IPS-15b (cell line): ENCODE measurements around the gene PRRT3.

Source experiments
- H3K27me3 ChIP-seq: one replicate; pipeline ENCODE4 v1.6.1; 2013; ENCODE audit warnings: low read length; ENCODE audit not compliant: control insufficient read depth, insufficient read depth
- H3K36me3 ChIP-seq: one replicate; pipeline ENCODE4 v1.6.1; 2013; ENCODE audit warnings: low read length; ENCODE audit not compliant: control insufficient read depth, insufficient read depth
- H3K4me1 ChIP-seq: one replicate; pipeline ENCODE4 v1.6.1; 2013; ENCODE audit warnings: mild to moderate bottlenecking, low read length; ENCODE audit not compliant: control insufficient read depth, insufficient read depth
- H3K4me3 ChIP-seq: one replicate; pipeline ENCODE4 v1.5.1; 2013; ENCODE audit warnings: low read depth, low read length
- H3K9ac ChIP-seq: one replicate; pipeline ENCODE4 v1.6.1; 2013; ENCODE audit warnings: low read depth, mild to moderate bottlenecking, low read length
- H3K9me3 ChIP-seq: one replicate; pipeline ENCODE4 v1.6.1; 2013; ENCODE audit warnings: mild to moderate bottlenecking, low read length; ENCODE audit not compliant: control insufficient read depth, insufficient read depth

The PRRT3 gene

DNA sequence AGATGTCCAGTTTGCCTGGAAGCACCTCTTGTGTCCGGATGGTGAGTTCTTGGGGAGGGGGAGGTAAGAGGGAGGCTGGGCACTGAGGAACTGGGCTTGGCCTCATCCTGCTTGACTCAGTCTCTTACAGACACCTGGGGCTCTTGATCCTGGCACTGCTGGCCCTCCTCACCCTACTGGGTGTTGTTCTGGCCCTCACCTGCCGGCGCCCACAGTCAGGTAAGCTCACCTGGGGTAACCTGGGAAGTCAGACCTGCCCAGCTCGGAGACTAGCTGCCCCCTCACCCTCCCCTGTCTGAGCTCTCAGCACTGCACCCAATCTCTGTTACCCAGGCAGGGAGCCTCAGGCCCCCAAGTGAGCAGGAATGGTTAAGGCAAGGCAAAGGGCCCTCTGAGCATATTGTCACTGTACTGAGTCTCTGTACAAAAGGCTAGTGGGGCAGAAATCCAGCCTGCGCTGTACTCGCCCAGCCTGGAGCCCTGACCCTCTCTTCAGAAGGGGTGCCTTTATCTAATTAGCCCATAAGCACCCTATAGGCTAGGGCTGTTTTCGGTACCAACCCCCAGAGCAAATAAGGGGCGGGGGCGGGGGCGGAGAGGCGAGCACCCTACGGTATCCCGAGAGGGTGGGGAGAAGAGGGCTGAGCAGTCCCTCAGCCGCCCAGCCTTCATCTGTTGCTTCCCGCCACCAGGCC lies 37.5 kb downstream of the PRRT3 start:
- H3K27me3 ChIP-seq: peaks cover 4% of the 10 kb centered on the region
- H3K9me3 ChIP-seq: no peaks in the 10 kb centered on the region
- H3K36me3 ChIP-seq: no peaks in the 10 kb centered on the region
- peak overlapping the region; percentile 66 for H3K4me3 ChIP-seq
- no peak overlapping the region for H3K9ac ChIP-seq
- H3K4me1 ChIP-seq: no peaks in the 10 kb centered on the region

DNA sequence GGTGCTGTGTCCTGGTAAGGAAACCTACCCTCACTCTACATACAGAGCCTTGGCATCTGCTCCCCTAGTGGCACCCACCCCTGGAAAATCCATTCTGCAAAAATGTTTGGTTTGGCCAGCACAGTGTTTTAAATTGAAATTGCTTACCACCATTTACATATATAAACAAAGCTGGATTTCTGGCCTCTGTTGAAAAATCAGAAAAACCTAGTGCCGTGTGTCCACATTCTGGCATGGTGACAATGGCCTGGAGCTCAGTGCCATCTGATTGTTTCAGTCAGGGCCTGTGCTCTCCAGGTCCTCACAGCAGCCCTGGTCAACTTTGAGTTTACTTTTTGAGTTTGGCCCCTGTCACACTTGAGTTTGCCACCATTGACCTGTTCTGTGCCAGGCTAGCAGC lies 38.2 kb downstream of the PRRT3 start:
- Histone ChIP-seq H3K4me1 (no peaks in the 10 kb centered on the region), H3K9ac (no peak overlapping the region)

DNA sequence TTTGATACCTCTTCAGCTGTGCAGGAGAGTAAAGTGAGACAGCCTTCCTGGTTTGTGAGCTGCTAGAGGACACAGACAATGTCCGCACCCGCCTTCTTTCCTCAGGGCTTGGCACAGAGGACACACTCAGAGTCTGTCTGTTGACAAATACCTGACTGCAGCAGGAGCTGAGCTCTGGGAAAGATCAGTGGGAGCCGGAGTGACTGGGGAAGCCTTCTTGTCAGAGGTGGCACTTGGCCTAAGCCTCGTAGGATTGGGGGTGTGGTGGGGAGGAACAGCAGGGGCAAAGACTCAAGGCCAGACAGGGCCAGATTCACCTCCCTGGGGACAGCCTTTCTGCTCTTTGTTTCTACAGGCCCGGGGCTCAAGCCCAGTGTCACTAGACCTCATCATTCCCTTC lies 38.6 kb downstream of the PRRT3 start:
- H3K36me3 ChIP-seq: no peaks in the 10 kb centered on the region
- H3K27me3 ChIP-seq: peaks cover 4% of the 10 kb centered on the region
- no peaks in the 10 kb centered on the region for H3K4me1 ChIP-seq
- no peaks in the 10 kb centered on the region for H3K9me3 ChIP-seq
- H3K9ac ChIP-seq: no peak overlapping the region
- H3K4me3 ChIP-seq: no peak overlapping the region

More for the DNA sequence above, 38.2 kb downstream of the PRRT3 start:
- no peaks in the 10 kb centered on the region for H3K9me3 ChIP-seq
- no peak overlapping the region for H3K4me3 ChIP-seq
- H3K27me3 ChIP-seq: peaks cover 4% of the 10 kb centered on the region
- H3K36me3 ChIP-seq: no peaks in the 10 kb centered on the region

DNA sequence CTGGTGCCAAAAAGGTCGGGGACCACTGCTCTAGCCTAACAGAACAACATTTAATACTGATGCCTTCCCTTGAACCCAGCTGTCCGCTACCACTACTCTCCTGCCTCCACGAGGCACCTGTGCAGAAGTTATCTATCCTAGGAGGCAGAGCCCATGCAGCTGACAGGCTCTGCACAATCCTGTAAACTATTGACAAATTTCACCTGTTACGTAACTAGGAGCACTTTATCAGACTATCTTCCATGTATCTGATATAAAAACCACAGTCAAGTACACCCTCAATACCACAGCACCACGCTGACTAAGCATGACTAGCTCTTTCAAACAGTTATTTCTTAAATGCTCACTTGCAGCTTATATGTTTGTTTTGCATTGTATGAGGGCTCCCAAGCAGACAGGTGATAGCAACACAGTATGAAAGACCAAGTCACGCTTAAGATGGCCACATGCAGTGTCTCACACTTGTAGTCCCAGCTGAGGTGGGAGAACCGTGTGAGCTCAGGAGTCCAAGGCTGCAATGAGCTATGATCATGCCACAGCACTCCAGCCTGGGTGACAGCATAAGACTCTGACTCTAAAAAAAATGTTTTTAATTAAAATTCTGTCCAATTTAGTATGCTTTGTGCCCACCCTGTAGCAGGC lies 39.8 kb downstream of the PRRT3 start:
- H3K9ac ChIP-seq: no peak overlapping the region
- H3K4me3 ChIP-seq: no peak overlapping the region
- H3K4me1 ChIP-seq: no peaks in the 10 kb centered on the region
- peaks cover 4% of the 10 kb centered on the region for H3K27me3 ChIP-seq
- no peaks in the 10 kb centered on the region for H3K36me3 ChIP-seq
- no peaks in the 10 kb centered on the region for H3K9me3 ChIP-seq

DNA sequence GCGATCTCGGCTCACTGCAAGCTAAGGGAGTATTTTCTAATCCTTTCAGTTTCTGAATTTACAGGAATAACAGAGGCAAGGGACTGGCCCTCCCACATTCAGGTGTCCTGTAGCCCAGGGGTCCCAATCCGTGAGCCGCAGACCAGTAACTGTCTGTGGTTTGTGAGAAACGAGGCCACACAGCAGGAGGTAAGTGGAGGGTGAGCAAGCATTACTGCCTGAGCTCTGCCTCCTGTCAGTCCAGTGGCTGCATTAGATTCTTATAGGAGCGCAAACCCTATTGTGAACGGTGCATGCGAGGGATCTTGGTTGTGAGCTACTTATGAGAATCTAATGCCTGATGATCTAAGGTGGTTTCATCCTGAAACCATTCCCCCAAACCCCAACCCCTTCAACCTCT lies 40.3 kb downstream of the PRRT3 start:
- H3K27me3 ChIP-seq: peaks cover 4% of the 10 kb centered on the region
- no peaks in the 10 kb centered on the region for H3K36me3 ChIP-seq
- no peak overlapping the region for H3K4me3 ChIP-seq
- no peak overlapping the region for H3K9ac ChIP-seq
- no peaks in the 10 kb centered on the region for H3K4me1 ChIP-seq
- no peaks in the 10 kb centered on the region for H3K9me3 ChIP-seq

DNA sequence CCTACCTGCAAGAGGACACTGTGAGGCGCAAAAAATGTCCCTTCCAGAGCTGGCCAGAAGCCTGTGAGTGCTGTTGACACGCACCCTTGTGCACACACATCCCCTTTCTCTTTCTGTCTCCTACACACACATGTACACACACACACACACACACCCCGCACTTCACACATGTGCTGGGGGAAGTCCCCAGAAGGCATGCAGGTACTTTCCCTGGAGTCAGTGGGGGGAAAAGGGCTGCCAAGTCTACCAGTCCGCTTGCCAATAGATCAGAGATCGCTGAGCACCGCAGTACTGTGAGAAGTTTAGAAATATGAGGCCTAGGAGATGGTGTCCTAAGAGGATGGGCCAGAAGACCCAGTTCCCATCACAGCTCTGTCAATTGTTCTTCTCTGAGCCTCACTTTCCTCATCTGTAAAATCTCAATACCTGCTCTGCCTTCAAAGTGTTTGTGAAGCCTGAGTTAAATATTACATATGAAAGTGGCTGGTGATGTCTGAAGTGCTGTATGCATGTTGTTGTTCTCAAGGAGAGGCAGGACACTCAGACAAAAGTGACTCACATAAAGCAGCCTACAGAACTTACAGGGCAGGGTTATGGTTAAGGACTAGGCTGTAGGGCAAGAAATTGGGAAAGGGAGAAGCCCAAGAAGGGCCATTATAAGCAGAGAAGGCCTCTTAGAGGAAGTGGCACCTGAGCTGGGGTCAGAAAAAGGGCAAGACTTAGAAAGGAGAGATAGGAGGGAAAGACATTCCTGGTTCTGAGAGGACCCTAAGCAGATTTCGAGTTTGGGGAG lies 42.8 kb downstream of the PRRT3 start:
- H3K27me3 ChIP-seq: no peaks in the 10 kb centered on the region
- no peak overlapping the region for H3K4me3 ChIP-seq
- no peaks in the 10 kb centered on the region for H3K9me3 ChIP-seq
- no peak overlapping the region for H3K9ac ChIP-seq
- H3K36me3 ChIP-seq: no peaks in the 10 kb centered on the region
- no peaks in the 10 kb centered on the region for H3K4me1 ChIP-seq

DNA sequence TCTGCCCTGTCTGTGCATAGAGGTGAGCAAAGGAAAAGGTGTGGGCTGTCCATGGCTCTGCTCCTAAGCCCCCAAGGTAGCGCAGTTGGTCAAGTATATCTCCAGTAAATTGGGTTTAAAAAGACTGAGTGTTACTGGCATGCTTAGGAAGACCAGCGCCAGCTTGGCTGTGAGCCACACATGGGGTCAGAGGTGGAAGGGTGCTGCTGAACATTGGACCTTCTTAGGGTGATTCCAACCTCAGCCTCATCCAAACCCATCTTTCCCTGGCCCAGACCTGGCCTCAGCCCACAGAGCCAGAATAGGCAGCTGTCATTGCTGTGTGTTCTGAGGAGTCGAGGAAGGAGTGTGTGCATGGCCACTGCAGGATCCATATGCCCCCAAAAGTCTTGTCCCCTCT lies 43.9 kb downstream of the PRRT3 start:
- Histone ChIP-seq H3K36me3 (no peaks in the 10 kb centered on the region), H3K4me3 (no peak overlapping the region), H3K9ac (no peak overlapping the region), H3K4me1 (no peaks in the 10 kb centered on the region), H3K9me3 (no peaks in the 10 kb centered on the region), H3K27me3 (no peaks in the 10 kb centered on the region)

DNA sequence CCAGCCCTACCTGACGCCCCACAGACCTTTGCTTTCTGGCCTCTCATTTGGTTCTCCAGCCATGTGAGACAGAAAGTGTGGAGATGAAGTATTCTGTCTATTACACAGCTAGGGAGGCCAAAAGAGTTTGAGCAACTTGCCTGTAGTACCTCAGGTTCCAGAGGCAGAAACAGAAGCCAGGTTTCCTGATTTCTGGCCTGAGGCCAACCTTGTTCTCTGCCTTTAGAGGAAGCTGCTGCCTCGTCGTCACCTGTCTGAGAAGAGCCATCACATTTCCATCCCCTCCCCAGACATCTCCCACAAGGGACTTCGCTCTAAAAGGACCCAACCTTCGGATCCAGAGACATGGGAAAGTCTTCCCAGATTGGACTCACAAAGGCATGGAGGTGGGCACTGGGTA lies 45.7 kb downstream of the PRRT3 start:
- Histone ChIP-seq H3K27me3 (no peaks in the 10 kb centered on the region), H3K36me3 (no peaks in the 10 kb centered on the region)

DNA sequence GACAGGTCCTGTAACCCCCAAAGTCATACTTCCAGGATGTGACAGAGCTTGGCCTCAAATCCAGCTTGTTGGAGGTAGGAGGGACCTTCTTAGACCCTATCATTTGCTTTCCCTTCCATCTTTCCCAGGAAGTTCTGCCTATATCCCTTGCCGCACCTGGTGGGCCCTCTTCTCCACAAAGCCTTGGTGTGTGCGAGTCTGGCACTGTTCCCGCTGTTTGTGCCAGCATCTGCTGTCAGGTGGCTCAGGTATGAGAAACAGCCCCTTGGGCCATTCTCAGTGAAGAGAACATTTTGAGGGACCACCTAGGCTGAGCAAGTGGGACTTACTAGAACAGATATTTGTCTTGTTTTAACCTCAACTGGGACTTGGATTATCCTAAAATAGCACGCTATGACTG lies 48.3 kb downstream of the PRRT3 start:
- Histone ChIP-seq H3K4me3 (no peak overlapping the region), H3K4me1 (peaks cover 9% of the 10 kb centered on the region), H3K27me3 (no peaks in the 10 kb centered on the region), H3K36me3 (no peaks in the 10 kb centered on the region), H3K9me3 (no peaks in the 10 kb centered on the region), H3K9ac (no peak overlapping the region)

More for the DNA sequence above, 45.7 kb downstream of the PRRT3 start:
- H3K4me3 ChIP-seq: no peak overlapping the region
- peaks cover 9% of the 10 kb centered on the region for H3K4me1 ChIP-seq
- no peak overlapping the region for H3K9ac ChIP-seq
- no peaks in the 10 kb centered on the region for H3K9me3 ChIP-seq

DNA sequence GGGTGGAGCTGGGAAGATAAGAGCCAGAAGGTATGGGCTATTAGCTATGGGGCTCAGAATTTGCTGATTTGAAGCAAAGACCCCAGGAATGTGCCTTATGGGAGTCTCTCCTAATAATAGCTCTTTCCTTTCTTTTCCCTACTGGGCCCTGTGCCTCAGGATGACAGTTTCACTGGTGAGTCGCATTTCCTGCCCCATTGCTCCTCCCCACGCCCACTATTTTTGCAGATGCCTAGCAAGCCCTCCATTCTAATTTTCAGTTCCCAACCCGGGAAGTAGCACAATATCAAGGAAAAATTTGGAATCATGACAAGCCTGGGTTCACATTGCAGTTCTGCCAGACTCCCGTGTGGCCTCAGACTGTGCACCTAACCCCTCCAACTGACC lies 49.0 kb downstream of the PRRT3 start:
- no peaks in the 10 kb centered on the region for H3K9me3 ChIP-seq
- peak overlapping the region; percentile 26 for H3K4me3 ChIP-seq
- H3K9ac ChIP-seq: peak overlapping the region; percentile 37
- H3K36me3 ChIP-seq: no peaks in the 10 kb centered on the region
- no peaks in the 10 kb centered on the region for H3K27me3 ChIP-seq
- peaks cover 9% of the 10 kb centered on the region for H3K4me1 ChIP-seq

DNA sequence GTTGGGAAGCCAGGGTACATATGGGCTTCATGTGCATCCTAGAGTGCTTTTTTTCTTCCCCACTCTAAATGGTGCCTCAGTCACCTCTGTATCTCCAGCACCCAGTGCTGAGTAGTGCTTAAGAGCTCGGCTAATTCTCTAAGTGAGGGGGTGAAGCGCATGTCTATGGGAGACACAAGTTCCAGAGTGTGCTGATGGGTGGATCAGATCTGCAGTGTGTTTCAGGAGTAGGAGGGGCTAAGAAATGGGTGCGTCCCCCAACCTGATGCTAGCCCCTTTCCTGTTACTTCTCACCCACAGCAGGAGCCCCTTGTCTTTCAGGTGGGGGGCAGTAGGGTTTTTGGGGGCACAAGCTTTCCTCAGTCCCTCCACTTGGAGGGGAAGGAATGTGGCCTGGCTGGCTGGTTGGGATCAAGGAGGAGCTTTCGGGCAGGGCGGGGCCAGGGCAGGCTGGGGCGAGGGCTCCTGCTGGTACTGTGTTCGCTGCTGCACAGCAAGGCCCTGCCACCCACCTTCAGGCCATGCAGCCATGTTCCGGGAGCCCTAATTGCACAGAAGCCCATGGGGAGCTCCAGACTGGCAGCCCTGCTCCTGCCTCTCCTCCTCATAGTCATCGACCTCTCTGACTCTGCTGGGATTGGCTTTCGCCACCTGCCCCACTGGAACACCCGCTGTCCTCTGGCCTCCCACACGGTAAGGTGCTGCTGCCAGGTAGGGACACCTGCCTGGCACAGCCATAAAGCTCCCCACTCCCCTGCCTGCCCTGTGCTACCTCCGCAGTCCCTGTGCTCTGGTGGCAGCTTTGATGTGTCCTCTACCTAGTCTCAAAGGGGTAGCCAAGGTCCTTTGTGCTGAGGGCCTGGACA lies 49.6 kb downstream of the PRRT3 start, which contains the start of gene IL17RE:
TSS of gene IL17RE (plus strand) at position 477 of the 866 bp plus-strand sequence. CDS start at position 562, 85 bp downstream.
- no peaks in the 10 kb centered on the region for H3K36me3 ChIP-seq
- peaks cover 9% of the 10 kb centered on the region for H3K4me1 ChIP-seq
- no peaks in the 10 kb centered on the region for H3K27me3 ChIP-seq
- no peaks in the 10 kb centered on the region for H3K9me3 ChIP-seq
- H3K9ac ChIP-seq: peak within 1 kb of the TSS; percentile 37
- H3K4me3 ChIP-seq: peak within 1 kb of the TSS; percentile 26
